Right kidney (tissue), 1 donor: ENCODE data around the gene DKKL1.

ENCODE experiments used
- DNase-seq: peaks from one replicate; pipeline ENCODE4 v3.0.0-alpha.2; 2016

The DKKL1 gene

DNA sequence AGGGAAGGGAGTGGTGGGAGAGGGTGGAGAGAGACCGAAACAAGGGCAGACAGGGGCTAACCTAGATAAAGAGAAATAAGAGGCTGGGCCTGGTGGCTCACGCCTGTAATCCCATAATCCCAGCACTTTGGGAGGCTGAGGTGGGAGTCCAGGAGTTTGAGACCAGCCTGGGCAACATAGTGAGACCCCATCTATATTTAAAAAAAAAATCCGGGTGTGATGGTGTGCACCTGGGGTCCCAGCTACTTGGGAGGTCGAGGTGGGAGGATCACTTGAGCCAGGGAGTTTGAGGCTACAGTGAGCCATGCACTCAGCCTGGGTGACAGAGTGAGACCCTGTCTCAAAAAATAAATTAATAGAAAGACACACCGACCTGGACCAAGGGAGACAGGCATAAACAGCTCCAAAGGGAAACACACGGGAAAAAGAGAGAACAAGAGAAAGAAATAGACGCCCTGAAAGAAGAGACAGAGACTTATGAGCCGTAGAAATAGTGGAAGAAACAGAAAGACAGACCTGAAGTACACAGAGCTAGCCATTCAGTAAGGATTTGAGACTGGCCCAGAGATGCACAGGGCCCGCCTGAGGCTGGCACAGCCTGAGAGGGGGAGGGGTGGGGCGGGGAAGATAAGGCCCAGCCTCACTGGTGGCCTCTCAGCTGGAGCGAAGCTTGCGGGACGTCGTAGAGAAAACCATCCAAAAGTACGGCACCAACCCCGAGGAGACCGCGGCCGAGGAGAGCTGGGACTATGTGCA is 26.2 kb upstream of the DKKL1 start:
- DNase-seq, result no peak

DNA sequence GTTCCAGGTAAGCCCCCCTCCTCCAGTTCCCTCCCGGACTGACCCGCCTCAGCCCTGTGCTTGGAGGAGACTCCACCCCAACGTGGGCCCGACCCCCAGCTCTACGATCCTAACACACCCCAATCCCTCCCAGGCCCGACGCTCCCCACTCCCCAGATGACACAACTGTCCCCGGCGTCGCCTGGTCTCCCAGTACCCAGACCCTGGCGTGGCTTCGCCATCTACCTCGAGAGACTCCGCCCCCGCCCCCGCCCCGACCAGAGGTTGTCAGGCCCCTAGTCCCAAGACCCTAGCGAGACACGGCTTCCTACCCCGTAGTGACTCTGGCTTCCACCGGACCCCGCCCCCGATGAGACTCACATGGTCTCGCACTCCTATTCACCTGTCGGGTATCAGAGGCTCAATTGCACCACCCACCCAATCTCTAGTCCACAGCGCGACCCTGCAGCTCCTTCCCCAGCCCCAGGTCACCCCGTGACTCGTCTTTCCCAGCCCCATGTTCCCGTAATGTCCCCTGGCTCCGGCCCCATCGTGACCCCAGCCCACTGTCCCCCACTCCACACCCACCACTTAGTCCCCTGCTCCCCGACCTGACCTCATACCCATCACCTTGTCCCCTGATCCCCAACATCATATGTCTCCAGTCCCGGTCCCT is 25.5 kb upstream of the DKKL1 start:
- DNase-seq, result no peak

DNA sequence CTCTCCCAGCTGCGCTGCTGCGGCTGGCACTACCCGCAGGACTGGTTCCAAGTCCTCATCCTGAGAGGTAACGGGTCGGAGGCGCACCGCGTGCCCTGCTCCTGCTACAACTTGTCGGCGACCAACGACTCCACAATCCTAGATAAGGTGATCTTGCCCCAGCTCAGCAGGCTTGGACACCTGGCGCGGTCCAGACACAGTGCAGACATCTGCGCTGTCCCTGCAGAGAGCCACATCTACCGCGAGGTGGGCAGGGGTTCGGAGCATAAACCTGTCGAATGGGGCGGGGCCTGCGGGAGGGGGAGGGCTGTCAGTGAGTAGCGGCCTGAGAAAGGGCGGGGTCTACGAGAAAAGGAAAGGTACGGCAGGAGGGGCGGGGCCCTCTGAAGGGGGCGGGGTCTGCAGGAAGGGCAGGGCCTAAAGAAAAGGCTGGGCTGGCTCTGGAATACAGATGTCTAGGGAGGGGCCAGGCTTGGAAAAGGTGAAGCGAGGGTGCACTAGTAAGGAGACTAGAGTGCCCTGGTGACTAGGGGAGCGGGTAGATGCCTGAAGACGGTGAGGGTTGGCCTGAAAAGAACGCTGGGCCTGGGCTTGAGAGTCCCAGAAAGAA is 24.9 kb upstream of the DKKL1 start:
- peak; percentile 70 for DNase-seq

DNA sequence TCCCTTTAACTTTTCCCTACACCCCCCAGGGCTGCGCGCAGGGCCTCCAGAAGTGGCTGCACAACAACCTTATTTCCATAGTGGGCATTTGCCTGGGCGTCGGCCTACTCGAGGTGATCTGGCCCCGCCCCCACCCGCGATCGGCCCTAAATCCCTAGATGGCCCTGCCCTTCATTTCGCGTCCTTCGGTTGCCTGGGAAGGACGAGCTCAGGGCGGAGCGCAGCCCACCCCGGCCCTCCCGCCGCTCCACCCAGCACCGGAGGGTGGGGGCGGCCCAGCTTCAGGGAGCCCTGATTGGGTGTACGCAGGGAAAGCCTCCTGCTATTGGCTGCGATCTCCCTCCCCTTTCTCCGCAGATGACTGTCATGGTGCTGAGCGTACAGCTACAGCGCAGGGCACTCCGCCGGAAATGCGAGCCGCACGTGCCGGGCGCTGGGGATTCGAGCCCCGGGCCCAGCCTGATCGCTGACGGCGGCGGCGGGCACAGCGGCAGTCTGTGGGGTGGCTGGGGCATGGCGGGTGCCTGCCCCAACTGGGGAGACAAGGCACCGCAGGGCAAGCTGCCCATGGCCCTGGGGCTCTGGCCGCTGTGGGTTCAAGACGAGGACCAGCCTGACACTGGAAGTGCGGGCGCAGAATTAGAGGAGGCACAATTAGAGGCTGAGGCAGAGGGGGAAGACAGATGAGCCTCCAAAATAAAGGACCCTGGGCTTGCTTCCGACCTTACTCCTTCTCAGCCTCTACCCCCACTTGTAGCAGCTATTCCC is 24.2 kb upstream of the DKKL1 start:
- DNase-seq, result peak; percentile 83

DNA sequence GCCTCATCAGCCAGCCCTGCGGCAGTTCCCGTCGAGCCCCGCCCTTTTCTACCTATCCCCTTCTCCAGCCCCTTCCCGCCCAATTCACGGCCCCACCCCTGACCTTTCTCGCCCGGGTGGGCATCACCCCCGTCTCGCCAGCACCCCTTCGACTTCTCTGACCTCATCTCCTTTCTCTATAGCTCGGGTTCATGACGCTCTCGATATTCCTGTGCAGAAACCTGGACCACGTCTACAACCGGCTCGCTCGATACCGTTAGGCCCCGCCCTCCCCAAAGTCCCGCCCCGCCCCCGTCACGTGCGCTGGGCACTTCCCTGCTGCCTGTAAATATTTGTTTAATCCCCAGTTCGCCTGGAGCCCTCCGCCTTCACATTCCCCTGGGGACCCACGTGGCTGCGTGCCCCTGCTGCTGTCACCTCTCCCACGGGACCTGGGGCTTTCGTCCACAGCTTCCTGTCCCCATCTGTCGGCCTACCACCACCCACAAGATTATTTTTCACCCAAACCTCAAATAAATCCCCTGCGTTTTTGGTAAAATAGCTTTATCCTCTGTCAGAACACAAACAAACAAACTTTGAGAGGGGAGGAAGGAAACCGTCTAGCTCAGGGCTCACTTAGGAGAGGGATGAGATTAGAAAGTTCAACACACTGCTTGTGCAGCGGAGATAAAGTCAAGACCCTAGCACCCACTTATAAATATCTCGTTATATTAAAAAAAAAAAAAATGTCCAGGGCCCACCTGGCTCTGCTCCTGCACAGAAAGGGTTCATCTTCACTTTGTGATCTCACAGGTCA is 23.4 kb upstream of the DKKL1 start:
- no peak for DNase-seq

DNA sequence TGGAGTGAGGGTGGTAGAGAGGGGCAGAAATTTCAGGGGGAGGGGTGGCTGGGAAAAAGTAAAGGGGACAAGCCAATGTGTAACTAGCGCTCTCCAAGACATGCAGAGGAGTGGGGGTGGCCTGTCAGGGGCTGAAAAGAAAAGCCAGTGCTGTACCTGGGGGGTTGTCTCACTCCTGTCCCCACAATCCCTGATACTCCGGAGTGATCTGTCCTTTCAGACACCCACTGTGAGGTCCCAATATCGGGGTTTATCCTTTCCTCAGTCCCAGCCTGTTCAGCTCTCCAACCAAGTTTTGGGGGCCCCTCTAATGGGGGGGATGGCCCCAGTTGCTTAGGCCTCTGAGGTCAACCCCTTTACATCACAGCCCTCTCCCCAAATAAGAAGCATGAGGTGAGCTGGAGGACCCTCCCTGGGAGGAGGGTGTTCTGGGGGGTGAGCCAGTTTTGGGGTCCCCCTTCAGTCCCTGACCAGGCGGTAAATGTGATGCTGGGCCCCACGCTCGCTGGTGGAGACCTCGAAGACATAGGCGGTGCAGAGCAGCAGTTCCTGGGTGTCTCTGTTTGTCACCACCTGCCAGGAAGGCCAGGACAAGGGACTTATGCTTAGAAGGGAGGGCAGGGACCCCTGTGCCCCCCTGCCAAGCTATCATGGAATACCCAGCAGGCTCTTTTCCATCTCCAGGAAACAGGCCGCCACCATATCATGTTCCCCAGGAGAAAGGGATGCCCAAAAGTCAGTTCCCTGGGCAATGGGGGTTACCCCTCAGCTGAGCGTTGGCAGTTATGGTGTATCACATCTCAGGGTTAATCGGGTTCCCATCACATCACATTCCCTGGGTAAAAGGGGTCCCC is 22.6 kb upstream of the DKKL1 start:
- DNase-seq, result no peak

DNA sequence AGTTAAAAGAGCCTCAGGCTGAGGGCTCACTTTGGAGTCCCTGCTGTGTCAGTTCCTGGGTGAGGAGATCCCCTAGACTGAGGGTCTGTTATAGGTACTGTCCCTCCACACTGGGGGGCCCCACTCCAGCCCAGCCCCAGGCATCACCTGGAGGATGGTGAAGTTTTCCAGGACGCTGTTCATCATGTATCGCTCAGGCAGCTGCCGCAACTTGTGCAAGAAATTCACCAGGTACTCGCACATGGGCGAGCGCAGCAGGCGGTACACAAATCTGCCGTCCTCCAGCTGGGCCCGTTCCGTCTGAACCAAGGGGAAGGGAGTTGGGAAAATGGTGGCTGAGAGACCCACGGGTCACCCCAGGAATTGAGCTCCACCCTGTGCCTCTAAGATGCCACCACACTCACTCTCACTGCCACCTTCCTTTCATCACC is 21.4 kb upstream of the DKKL1 start:
- DNase-seq, result no peak

DNA sequence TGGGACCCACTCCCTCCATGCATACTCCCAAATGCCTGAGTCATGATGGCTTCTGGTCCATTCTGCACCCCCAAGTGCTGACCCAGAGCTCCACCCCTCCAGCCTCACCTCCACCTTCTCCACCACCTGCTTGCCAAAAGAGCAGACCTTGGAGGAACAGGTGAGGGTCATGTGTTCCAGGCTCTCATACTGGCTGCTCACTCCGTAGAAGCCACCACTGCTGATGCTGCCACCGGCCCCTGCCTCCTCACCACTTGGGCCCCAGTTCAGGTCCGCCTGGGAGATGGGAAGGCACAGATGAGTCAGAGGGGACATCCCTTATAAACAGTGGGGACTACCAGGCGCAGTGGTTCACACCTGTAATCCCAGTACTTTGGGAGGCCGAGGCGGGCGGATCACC is 20.6 kb upstream of the DKKL1 start:
- no peak for DNase-seq

DNA sequence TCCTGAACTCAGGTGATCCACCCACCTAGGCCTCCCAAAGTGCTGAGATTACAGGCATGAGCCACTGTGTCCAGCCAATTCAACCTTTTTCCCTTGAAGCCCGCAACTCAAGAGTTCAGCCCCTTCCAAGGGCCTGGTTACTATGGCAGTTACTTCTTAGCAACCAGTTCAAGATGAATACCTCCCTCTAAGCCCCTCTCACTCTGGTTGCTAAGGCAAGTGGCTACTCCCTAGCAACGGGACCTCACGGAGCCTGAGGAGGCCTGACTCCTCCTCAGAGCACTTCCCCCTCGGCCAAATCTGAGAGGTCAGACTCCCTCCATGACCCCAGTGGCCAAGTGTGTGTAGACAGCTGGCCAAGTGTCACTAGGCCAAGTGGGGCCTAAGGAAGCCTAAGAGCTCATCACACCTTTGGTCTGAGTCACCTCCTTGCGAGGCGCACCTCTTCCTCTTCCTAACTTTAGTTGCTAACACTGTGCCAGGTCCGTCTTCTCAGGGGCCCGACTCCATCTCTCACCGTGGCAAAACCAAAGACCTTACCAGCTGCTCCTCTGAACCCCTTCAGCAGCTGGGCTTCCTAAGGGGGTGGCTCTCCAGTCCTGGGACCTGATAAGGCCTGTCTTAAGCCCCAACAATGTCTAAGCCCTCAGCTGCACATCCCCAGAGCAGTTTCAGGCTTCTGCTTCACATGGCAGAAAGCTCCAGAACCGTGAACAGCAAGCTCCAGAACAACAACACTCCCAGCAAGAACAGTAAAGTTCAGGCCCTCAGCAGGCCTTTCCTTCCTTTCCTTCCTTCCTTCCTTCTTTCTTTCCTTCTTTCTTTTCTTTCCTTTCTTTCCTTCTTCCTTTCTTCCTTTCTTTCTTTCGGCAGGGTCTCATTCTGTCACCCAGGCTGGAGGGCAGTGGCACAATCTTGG is 18.9 kb upstream of the DKKL1 start:
- DNase-seq, result no peak

DNA sequence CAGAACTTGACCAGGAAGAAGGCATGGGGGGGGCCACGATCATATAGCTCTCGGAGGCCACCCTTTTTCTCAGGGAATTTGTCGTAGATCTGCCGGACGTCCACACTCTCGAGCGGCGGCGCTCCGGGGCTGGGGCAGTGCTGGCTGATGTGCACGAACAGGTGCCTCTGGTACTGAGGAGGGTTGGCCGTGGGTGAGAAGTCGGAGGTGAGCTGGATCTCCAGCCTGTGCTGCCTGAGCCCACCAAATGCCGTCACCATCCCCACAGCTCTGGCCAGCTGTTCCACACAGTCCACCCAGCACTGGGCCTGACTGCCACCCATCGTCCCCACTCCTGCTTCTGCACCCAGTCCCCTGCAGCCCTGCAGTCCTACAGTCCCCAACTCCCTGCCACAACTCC is 16.5 kb upstream of the DKKL1 start:
- no peak for DNase-seq

DNA sequence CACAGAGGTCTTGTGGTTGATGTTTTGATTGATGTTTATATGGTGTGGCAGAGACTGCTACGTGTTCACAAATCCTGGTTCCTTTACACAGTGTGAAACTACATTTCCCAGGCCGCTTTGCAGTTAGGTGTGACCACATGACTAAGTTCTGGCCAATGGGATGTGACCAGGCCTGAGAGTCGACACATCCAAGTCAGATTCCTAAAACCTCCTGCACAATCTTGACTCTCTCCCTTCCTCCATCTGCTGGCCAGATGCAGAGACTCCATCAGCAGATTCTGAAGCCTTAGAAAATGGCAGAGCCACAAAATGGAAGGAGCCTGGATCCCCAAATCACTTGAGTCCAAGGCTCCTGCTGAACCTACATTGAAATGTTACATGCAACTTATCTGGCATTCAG is 15.8 kb upstream of the DKKL1 start:
- no peak for DNase-seq

DNA sequence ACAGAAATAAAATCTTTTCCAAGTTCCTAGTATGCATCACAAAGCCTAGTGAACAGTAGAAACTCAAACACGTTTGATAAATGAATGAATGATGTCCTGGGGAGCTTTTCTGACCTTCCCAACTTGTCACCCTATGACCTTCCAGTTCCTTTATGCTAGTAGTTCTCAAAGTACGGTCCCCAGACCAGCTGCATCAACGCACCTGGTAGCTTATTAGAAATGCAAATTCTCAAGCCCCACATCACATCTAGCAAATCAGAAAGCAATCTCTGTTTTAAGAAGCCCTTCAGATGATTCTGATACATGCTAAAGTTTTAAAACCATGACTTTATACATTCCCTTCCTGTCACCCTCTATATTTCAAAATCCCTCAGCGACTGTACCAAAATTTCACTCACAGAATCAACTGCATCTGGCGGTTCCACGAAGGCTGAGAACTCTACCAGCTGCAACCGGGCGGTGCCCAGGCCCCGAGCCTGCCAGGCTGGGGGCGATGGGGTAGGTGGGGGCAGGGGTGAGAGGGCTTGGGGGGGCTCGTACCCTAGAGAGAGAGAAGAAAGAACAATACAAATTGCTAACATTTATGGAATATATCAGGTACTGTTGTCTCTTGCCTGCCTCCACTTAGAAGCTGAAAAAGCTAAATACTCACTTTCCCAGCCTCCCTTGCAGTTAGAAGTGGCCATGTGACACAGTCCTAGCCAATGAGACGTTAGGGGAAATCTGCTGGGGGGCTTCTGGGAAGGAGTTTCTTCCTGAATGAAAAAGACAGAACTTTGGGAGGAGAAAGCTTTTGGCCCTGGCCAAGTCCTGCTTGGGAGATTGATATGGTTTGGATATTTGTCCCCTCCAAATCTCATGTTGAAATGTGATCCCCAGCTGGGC is 15.1 kb upstream of the DKKL1 start:
- no peak for DNase-seq

DNA sequence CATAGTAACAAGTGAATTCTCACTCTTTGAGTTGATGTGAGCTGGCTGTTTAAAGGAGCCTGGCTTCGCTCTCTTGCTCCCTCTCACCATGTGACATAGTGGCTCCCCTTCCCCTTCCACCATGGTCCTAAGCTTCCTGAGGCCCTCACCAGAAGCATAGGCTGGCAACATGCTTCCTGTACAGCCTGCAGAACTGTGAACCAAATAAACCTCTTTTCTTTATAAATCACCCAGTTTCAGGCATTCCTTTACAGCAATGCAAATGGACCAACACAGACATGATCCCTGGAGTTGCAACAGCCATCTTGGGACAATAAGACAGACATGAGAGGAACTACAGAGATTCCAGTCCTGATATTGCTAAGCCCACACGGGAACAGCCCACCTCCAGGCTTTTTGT is 14.1 kb upstream of the DKKL1 start:
- no peak for DNase-seq

DNA sequence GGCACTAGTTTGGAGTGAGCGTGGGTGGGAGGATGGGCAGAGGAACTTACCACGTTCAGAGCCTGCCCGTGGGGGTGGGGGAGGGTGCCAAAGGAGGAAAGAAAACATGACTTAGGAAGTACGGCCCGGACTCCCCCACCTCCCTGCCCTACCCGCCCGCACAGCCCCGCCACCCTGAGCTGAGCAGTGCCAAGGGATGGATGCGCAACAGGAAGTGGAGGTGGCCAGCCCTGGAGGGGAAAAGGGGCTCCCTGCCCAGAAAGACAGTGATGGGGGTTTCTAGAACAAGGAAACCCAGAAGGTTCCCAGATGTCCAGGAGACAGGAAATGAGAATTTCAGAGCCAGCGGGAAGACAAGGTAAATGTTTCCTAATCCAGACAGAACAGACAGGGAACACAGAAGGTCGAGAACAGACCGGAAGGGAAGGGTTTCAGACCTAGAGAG is 7.7 kb upstream of the DKKL1 start:
- no peak for DNase-seq

DNA sequence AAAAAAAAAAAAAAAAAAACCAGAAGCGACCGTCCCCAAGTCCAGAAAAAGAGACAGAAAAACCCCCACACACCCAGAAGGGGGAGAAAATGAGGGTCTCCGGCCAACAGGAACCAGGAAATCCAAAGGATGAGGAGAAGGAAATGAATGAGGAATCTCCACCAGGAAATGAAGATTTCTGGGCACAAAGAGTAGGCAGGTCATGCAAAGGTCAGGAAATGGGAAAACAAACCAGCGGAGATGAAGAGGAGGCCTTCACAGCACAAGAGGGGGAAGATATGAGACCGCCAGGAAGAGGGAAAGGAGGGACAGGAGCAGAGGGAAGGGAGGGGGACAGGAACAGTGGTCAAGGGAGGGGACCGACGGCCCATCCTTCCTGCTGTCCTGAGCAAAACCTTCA is 7.3 kb upstream of the DKKL1 start:
- no peak for DNase-seq

DNA sequence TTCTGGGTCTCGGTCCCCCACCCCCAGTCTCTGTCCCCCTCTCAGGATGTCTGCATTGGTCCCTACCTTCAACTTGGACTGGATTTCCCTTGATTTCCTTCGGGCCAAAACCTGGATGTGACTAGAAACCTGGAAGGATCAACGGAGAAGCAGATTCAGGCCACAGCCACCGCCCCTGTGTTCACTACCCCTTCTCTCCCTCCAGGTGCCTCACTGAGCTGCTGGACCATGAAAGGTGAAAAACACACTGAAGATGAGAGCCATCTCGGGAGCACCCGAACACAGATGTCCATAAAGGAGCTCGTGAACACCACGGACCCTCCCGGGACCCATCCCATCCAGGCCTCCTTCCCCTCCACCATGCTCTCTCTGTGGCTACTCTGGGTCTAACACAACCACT is 6.5 kb upstream of the DKKL1 start:
- DNase-seq, result no peak

DNA sequence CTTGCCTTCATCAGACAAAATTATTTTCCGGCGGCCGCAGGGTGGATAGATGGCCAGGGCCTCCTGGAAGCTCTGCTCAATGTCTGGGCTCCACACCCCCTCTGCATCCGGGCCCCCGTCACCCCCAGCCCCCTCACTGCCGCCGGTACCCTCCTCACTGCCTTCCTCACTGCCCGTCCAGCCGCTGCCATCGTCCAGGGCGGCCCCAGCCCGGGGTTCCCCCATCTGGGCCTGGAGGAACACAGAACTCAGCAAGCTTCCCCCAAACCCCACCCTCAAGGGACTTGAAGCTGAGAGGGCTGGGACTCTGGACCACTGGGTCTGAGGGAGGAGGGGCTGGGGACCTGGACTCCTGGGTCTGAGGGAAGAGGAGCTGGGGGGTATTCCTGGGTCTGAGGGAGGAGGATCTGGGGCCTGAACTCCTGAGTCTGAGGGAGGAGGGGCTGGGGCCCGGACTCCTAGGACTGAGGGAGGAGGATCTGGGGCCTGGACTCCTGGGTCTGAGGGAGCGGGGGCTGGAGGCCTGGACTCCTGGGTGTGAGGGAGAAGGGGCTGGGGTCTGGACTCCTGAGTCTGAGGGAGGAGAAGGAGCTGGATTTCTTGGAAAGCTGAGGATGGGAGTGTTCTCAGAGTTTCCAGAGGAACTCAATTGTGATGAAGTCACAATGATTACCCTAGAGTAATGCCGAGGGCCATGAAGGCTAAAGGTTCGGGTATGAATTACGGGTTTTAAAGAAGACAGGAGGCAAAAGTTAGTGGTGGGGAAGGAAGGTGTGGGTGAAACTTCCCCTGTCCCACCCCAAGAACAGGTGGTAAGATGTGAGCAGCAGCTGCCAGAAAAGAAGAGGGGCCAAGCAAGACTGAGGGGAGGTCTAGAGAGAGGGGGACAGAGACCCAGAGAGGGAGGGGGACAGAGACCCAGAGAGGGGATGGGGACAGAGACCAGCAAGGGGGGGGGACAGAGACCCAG is 3.5 kb upstream of the DKKL1 start:
- no peak for DNase-seq
